GM21381 (cell line): ENCODE data around the gene CCNE1.

Experiments used
- ATAC-seq: cut with Tn5 transposase; IDR thresholded peaks from one replicate; pipeline ENCODE4 v1.9.1; 2021; ENCODE audit warnings: mild to moderate bottlenecking, moderate library complexity; ENCODE audit not compliant: unreplicated experiment

CCNE1 gene

DNA sequence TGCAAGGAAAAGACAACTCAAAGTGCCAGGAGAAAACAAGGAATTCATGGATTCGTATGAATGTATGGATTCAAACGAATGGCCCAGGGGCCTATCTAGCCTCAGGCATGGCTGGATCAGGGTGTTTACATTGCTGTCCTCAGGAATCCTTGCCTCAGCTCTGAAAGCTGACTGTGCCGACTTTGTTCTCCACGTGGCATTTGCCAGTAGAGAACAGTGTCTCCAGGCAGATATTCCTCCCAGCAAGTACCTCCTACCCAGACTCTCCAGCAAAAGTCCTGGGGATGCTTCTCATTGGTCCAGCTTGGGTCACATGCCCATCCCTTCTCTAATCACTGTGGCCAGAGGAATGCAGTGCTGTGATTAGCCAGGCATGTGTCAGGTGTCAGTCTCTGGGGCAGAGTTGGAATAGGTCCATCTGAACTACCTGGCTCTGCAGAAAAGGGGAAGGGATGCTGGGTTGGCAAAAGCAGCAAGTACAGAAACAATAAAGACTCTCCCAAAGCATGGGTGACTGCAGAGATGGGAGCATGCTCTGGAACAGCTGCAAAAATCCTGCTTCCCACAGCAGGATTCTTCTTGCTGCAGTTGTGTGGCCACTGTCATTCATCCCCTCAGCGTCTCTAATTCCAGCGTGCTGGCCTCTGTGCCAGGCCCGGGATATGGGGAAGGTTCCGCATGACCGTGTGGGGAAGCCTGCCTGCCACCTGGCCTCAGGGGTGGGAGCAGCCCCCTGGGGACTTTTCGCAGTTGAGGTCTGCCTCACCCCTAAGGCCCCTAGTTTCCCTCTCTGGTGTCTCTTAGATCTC, 30.0 kb downstream of the CCNE1 start:
- no peak for ATAC-seq

DNA sequence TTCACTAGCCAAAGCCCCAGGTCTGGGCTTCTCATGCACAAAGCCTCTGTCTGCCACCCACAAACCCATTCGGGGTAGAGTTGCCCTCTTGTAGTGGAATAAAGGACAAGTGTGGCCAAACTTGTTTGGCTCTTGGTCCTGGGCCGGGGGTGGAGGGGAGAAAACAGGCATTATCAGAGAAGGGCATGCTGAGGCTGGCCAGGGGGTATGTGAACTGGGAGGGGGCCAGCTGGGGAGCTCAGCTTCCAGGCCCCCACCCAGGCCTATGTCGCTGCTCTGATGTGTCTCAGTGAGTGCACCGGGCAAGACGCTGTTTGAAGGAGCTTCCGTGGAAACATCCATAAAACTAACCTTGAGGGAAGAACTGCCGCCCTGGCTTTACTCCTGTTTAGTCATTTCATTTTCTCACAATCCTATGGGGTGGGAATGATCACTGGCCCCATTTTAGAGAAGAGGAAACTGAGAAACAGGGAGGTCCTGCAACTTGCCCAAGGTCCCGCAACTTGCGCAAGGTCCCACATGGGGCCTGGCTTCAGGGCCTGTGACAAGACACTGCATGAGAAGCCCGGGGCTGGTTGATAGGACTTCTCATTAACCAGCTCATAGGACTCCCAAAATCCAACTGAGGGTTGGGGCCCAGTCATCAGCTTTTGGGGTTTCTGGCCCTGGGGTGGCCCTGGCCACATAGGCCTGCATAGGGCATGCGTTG, 30.8 kb downstream of the CCNE1 start:
- no peak for ATAC-seq

DNA sequence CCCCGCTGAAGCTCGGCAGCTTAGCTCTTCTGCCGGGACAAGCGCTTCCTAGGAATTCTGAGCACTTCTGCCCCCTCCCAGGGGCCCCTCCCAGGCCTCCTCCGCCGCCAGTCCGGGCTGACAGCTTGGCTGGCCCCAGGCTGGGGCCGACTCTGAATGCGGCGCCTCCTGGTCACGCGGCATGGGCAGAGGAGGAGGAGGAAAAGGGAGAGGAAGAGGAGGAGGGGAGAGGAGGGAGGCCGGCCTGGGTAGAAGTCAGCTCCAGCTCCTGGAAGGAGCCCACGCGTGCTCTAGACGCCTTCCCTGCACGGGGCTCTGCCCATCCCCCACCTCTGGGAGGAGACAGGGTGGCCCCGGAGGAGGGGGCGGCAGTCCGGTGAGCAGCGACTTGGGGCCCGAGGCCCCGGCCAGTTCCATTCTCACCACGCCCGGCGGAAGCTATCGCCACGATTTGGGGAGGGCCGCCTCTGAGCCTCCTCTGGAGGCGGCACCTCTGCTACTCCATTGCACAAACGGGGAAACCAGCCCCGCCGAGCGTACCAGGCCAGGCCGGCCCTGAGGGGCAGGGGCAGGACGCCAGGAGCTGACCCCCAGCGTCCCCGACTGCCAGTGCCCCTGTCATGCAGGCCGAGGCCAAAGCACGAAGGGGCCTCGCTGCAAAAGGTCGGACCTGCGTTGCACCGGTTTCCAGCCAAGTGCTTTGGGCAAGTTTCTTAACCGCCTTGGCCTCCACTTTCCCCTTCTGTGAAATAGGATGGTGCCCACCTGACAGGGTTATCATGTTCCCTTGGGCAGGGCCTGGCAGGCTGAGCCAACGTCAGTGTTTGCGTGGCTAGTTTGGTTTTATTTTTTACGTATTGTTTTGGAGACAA, 31.6 kb downstream of the CCNE1 start:
- ATAC-seq, result no peak

DNA sequence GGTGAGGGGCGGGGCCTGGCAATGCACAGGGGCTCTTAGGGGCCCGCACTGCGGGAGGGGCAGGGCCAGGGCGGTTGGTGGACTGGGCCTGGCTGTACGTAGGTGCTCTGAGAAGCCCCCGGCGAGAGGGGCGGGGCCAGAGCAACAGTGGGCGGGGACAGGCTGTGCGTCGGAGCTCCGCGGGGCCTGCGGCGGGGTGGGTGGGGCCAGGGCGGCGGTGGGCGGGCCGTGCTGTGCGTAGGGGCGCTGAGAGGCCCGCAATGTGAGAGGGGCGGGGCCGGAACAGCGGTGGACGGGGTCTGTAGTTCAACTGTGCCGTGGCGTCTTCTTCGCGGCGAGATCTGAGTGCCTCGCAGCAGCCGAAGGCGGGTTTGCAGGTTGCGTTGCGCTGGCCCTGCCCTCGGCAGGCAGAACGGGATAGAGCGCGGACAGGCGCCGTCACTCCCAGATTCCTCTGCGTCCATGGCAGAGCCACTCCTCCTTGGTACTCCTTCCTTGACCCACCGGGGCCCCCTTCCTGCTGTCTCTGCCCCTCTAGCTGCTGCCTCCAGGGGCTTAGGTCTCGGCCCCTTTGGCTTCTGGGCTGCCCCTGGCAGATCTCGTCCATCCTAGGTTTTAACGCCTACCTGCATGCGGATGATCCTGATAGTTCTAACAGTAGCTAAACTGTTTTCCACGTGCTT, 33.2 kb downstream of the CCNE1 start:
- ATAC-seq, result peak; percentile 75

DNA sequence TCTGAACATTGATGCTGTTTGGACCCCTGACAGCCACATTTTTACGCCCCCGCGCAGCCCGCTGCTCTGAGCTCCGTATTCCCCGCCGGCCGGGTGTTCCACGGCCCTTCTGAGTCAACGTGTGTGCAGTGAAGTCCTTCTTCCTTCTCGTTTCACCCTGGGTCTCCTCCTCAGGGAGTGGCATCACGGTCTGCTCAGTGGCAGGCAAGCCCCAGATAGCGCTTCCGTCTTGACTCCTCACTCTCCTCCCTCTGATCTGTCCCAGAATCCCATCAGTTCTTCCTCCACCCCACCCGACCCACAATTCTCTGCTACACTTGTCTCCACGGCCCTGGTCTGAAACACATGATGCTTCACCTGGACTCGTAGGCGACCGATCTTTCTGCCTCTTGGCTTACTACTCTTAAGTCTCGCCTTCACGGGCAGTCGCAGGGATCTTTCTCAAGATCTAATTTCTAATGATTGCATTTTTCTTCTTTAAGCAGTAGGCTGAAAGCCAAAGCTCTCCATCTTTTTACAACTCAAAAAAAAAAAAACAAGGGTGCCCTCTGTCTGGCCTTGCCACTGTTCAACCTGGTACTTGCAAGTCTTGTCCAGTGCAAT, 33.9 kb downstream of the CCNE1 start:
- ATAC-seq, result no peak

DNA sequence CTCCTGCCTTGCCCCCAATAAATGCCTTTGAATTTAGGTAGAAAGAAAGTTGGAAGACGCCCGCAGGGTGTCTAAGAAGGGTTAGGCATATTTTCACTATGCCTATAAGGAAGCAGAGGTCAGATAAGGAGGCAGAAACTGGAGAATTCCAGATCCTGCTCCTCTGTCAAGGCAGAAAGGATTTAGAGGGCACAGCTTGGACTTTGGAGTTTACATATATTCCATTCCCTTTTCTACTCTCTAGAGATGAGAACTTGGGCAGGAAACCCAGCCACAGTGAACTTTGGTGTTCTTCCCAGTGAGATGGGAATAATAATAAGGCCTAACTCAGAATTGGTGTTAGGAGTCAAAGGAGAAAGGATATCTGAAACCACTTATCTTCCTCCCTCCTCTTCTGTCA, 37.4 kb downstream of the CCNE1 start:
- no peak for ATAC-seq

DNA sequence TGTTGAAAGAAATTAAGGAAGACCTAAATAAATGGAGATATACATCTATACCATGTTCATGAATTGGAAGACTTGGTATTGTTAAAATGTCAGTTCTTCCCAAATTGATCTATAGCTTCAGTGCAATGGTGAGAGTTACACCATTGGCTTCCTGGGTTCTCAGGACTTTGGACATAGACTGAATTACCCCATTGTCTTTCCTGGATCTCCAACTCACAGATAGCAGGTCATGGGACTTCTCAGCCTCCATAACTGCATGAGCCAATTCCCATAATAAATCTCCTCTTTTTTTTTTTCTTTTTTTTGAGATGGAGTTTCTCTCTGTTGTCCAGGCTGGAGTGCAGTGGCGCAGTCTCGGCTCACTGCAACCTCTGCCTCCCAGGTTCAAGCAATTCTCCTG, 38.7 kb downstream of the CCNE1 start:
- no peak for ATAC-seq

DNA sequence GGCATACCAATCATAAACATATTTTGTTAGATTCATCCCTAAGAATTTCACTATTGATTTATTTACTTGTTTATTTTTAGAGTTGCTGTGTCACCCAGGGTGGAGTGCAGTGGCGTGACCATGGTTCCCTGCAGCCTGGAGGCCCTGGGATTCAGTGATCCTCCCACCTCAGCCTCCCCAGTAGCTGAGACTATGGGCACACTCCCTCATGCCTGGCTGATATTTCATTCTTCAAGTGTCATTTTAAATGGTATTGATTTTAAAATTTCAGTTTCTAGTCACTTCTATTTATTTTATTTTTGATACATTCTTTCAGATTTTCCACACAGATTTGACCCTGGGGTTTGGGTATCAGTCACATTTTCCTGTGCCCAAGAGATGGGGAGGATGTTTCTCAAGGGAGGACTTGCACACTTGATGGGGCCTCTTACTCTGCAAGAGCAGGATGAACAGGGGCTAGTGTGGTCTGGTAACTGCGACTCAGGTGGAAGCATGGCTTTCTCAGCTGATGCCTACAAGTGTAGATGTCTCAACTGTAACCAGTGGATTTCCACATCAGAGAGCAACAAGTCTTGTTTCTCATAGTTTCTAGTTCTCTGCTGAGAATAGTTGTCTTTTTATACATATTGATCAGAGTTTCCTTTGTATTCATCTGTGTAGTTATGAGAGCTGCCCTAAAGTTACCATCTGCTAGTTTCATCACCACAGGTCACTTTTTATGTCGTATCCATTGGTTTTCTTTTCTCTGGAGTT, 40.2 kb downstream of the CCNE1 start:
- ATAC-seq, result peak; percentile 72

DNA sequence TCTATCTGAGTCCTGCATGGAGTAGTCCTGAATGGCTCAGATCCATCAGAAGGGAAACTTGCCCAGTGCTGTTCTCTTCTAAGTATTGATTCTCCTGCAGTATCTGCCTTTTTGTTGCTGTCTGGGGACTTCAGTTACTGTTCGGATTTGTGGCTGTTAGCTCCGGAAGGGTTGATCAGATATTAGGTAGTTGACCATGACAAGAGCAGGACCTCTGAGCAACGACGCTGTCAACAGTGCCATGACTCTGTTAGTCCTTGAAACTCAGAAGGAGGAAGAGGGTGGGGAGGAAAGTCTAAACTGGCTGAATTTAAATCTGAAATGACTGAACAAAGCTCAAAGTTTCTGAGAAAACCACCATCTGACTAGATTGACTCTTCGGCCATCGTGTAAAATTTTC, 42.2 kb downstream of the CCNE1 start:
- no peak for ATAC-seq

DNA sequence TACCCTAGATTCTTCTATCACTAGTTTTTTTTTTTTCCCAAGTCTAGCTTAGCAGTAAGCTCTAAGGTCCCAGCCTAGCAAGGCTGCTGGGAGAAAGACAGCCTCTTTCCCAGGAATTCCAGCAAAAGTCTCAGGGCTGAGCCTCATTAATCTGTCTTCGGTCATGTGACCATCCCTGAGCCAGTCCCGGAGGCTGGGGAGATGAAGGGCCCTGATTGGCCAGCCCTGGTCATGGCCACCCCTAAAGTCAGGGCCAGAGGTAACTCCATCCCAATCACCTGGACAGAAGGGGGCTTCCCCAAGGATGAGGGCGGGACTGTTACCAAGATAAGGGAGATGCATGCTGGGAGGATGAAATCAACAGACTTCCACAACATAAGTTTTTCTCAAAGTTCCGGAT, 43.3 kb downstream of the CCNE1 start:
- no peak for ATAC-seq

DNA sequence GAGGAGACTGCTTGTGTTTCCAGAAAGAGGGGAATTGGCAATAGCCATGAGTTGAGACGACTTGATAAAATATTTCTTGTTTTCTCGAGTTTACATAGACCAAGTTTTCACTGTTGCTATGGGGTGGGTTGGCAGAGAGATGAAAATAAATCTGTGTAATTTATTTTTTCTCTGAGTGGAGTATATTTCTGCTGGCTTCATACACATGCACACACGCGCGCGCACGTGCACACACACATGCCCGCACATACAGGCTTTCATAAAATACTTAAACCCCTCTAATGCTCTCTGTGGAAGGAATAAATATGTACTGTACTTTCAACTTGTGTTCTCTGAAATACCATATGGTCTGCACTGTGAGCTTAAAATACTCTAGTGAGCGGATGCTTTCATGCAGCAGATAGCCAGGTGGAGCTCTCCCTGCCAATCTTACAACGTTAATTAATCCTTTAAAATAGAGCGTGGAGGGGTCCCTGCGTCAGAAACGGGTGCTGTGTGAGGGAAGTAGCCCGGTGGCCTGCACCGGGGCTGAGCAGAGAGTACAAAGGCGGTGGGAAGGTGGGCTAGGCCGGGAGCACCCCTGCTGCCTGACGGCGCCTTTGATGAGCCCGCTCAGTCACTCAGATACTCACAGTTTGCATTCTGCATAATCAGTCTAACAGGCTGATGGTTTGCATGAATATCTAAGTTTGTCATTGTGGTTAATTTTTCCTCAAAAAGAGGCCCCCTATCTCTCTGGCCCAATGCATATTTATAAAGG, 44.1 kb downstream of the CCNE1 start:
- no peak for ATAC-seq

DNA sequence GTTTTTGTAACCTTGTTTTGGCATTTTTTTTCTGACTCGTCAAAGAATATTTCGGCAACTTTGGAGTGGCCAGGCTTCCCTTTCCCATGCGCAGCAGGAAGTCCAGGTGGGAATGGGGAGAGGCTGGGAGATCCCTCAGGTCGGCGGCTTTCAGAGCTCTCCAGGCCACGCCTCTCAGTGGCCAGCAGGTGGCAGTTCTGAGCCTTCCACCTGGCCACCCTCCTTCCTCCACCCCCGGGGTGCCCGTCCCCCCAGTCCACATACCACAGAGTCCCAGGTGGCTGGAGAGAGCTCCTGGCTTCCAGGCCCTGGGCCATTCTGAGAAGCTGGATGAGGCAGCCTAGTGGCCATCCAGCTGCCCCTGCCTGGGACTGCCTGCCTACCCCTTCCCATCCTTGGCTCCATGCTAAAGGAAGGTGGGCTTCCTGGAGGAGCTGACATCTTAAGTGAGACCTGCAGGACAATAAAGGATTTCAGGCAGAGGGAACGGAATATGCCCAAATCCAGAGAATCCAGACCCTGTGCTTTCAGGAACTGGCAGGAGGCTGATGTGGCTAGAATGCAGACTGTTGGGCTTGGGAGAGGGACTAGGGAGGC, 46.3 kb downstream of the CCNE1 start:
- ATAC-seq, result no peak

DNA sequence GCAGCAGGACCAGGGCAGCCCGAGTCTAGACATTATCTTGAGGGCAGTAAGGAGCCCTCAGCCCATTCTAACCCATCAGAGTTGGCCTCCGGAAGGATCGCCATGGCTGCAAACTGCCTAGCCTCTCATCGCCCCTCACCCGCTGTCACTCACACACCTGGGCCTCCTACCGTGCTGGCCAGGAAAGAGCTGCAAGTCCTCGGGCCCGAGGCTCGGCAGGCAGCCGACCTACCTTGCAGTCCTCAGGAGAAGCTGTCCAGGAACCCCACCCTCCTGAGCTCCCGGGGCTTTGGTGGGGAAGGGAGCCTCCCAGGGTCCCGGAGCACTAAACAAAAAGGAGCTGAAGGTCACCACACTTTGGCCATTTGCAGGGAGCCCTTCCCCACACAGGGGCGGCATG, 46.8 kb downstream of the CCNE1 start:
- ATAC-seq, result no peak

DNA sequence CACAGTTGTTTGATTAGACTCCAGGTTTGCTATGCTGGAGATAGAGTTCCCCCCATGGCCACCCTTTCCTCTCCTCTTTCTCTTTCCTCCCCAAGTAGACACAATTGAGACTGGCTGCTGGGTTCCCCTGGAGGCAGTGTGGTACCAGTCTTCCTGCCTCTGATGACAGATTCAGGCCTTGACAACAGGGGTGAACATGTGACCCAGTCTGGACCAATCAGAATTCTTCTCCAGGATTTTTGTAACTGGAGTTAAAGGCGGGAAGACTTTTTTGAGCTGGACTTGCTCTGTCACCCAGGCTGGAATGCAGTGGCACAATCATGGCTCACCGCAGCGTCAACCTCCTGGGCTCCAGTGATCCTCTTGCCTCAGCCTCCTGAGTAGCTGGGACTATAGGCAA, 48.7 kb downstream of the CCNE1 start:
- ATAC-seq, result no peak

DNA sequence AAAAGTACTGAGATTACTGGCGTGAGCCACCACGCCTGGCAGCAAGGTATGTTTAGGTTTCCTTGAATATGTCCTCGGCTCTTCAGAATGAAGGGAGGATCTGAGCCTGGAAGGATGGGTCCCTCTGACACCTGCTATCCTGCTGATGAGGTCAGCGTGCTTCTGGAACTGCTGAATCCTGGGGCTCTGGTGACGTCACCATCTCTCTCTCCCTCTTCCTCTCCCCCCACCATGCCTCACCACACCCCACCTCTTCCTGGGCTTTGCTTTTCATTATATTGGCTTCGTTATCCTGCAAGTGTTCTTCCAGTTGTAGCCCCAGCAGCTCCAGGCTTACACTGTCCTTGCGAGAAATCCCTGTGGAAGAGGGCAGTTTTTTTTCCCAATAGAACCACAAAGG, 49.8 kb downstream of the CCNE1 start:
- ATAC-seq, result no peak

DNA sequence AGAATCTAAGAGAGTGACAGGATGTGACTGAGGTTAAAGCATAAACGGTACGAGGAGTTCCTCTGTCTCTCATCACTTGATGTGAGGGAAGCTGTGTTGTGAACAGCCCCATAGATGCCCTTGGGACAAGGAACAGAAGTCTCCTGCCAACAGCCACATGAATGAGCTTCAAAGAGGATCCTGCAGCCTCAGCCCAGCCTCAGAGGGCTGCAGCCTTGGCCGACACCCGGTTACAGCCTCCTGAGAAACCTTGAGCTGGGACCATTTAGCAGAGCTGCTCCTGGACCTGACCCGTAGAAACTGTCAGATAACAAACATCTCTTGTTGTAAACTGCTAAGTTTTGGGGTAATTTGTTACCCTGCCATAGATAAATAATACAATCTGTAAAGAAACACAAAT, 54.2 kb downstream of the CCNE1 start:
- ATAC-seq, result no peak

DNA sequence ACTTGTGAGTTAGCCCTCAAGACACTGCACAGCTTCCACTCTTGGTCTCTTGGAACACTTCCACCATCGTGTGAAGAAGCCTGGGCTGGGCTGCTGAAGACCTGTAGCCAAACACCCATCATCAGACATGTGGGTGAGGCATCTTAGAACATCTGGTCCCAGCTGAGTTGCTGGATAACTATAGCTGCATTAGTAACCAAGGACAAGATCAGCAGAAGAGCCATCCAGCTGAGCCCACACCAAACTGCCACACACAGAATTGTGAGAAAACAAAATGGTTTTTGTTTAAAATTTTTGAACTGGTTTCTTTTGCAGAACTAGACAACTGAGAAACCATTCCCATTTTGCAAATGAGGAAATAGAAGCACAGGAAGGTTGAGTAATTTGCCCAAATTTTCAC, 56.2 kb downstream of the CCNE1 start:
- no peak for ATAC-seq

DNA sequence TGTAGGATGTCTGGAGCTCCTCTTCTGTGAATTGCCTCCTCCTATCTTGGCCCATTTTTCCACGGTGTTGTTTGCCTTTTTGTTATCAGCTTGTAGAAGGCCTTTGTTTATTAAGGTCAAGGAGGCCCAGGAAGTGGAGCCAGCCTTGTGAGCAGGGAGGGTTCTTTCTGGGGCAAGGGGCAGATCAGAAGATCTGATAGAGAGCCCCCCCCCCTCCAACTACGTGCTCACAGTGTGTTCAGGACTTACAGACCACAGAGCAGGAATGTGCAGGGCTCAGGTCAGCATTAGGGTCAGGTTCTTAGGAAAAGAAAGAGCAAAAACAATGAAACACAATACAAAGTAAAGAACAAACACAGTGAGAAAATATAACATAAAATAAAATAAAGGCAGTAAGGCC, 59.4 kb downstream of the CCNE1 start:
- no peak for ATAC-seq

DNA sequence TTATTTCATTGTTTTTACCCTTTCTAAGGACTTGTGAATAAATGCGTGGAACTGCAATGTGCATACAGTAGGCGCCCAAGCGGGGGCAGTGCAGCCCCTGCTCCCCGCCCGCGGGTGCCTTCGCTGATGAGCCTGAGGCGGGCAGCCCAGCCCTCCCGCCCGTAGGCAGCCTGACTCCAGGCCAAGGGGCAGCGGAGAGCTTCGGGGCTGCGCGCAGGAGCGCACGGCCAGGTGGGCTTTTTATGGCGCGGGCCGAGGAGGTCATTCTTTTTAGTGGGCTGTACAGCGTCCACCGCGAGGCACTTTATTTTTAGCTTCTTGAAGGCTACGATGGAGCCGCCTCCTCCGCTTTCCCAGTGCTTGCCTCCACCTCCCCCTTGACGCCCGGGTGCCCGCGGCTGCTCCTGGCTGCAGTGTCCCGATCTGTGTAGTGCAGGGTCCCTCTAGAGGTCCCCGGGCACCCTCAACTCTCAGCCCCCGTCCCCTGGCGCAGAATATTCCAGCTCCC, 60.5 kb downstream of the CCNE1 start:
- no peak for ATAC-seq
